Testis (tissue), 2 donors: ENCODE measurements around the gene PPP1R3F.

Experiments used
- CTCF ChIP-seq, 3 experiments: fragments of 450-650 bp in 2 of 3; fragments of 200-600 bp in 1 of 3; sonication (generic) in 1 of 3; IDR thresholded peaks; one replicate each; pipeline ENCODE4 v1.5.1; 2016 to 2019; ENCODE audit warnings: antibody characterized with exemption in 3 of 3, mild to moderate bottlenecking in 2 of 3, moderate library complexity in 1 of 3
- POLR2A ChIP-seq: fragments of 450-650 bp; IDR thresholded peaks from one replicate; pipeline ENCODE4 v1.6.1; 2017; ENCODE audit warnings: antibody characterized with exemption, mild to moderate bottlenecking, moderate library complexity

- TF ChIP-seq CTCF (IDR thresholded peaks at IDR 0.05) (no peak), POLR2A (no peak)
Observed at GRCh38 chrX:49284212-49284611, 14.6 kb downstream of the PPP1R3F start.
